ENCODE results near the gene SEPSECS. TPM values are rescaled to one million over a fixed set of nuclear protein-coding genes. Genes with fewer than 3 reads are reported as not detected.

The SEPSECS gene
- total RNA-seq (2022; extraction: Qiagen RNA extraction), result 2.3 to 3.1 TPM (median 2.7 TPM) in 5 replicates

DNA sequence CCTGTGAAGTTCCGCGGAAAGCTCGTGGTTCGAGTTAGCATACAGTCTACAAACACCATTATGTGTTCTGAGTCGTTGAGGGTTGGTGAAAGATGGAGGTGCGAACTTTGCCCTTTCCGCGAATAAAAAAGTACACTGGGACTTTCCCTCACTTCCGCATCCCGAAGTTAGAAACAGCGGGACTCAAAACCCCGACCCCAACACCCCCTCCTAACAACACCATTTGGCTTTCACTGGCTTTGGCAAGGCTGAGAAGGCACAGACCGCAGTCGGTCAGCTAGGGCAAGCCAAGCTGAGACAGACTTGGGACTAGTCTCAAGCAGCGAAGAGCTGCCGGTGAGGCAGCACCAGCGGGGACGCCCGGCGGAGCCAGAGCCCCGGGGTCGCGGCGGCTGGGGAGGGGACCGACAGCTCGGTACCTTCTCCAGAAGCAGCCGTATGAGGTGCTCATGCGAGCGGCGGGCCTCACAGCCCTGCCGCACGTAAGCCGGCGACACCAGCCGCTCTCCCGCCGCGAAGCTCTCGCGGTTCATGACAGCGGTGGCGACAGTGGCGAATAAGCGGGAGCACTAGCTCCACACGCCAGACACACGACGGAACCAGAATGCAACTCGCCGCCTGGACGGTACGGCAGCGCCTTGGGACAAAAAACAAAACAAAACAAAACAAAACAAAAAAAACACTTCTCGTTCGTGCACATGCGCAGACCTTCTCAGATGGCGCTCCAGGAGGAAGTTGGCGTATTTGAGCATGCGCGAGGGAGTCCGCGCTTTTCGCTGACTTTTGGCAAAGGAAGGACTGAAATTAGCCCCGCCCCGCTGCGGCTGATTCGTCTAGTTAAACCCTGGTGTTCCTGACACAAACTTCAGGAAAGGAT, at the start of gene SEPSECS:
SEPSECS (minus strand) TSS at position 613 of the 877 bp plus-strand sequence; CDS start at position 533, 80 bp downstream.

Other genes starting within 250 kb of the SEPSECS start
- 1.4 to 2.3 TPM (median 1.7 TPM) in 5 replicates for gene CCDC149, start 247.4 kb downstream of the SEPSECS start, total RNA-seq (2022; extraction: Qiagen RNA extraction)
- 0.11 to 0.34 TPM (median 0.16 TPM) in 5 replicates for gene LGI2, start 129.5 kb downstream of the SEPSECS start, total RNA-seq (2022; extraction: Qiagen RNA extraction)
- 5.8 to 9.2 TPM (median 7.8 TPM) in 5 replicates for gene PI4K2B, start 73.6 kb upstream of the SEPSECS start, total RNA-seq (2022; extraction: Qiagen RNA extraction)
- gene ZCCHC4, start 152.3 kb upstream of the SEPSECS start, total RNA-seq (2022; extraction: Qiagen RNA extraction), result 4.4 to 5.4 TPM (median 4.6 TPM) in 5 replicates
- 11.1 to 13.7 TPM (median 12.7 TPM) in 5 replicates for gene ANAPC4, start 216.8 kb upstream of the SEPSECS start, total RNA-seq (2022; extraction: Qiagen RNA extraction)